ENCODE data around the gene ST3GAL6. TPM values are rescaled to one million over a fixed set of nuclear protein-coding genes. Genes with fewer than 3 reads are reported as not detected.

ST3GAL6 gene, protein sequence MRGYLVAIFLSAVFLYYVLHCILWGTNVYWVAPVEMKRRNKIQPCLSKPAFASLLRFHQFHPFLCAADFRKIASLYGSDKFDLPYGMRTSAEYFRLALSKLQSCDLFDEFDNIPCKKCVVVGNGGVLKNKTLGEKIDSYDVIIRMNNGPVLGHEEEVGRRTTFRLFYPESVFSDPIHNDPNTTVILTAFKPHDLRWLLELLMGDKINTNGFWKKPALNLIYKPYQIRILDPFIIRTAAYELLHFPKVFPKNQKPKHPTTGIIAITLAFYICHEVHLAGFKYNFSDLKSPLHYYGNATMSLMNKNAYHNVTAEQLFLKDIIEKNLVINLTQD
- not detected in 2 replicates for total RNA-seq (2014; rRNA removed; shearing (Covaris generic))

DNA sequence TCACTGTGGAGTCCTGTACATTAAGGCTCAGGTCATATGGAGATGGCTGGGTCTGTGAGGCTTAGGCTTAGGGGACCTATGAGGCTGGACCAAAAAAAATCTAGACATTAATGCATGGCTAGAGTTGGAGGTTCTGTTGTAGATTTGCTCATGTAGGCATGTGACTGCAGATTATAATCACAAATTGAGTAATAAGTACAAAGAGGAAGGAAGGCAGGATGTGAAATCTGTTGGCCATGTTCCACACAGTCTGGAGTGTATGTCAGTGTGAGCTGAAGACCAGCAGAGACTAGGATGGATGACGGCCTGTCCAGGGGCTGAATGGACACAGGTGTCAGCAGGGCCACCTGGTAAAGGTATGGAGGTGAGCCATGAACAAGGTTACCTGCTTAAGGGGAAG, at the start of gene ST3GAL6:
Gene ST3GAL6, plus strand, starts transcription at position 265 of the 400 bp plus-strand sequence. CDS start 5,101 bp downstream, outside the sequence.
- Histone ChIP-seq H3K27me3 (replicated peaks) (peaks cover 3% of the 10 kb centered on the region), H3K27ac (no peak within 1 kb of the TSS)
- no peak for DNase-seq (ENCODE audit: low read depth in 1 of 2, low spot score in 2 of 2)

DNA sequence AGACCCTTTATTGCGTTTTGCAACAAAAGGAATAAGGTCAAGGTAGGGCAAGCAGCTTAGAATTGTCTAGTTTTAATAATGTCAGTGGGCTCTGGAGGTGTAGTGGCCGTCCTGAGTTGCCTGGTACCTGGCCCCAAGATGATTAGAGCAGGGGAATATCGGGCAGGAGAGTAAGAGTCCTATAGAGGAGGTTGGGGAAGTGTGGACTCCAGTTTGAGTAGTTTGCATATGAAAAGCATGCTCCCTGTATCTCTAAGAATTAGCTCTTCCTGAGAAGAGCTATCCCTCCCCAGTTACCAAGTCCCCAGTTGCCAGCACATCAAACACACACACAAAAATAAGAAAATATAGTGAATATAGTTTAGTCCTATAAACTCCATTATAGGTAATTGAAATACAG, 49.2 kb upstream of the ST3GAL6 start:
- no peak overlapping the region for H3K4me3 ChIP-seq
- no peak for DNase-seq (ENCODE audit: low read depth in 1 of 2, low spot score in 2 of 2)
- no peaks in the 10 kb centered on the region for H3K36me3 ChIP-seq
- no peaks in the 10 kb centered on the region for H3K9me3 ChIP-seq (replicated peaks)
- no peaks in the 10 kb centered on the region for H3K4me1 ChIP-seq (replicated peaks)
- no peaks in the 10 kb centered on the region; the same call in none of the 2 replicates for H3K27me3 ChIP-seq (replicated peaks)
- H3K27ac ChIP-seq = no peak overlapping the region

More for the DNA sequence above, at the start of gene ST3GAL6:
- H3K36me3 ChIP-seq = no peaks in the 10 kb centered on the region
- no peak within 1 kb of the TSS for H3K4me3 ChIP-seq
- no peaks in the 10 kb centered on the region for H3K9me3 ChIP-seq (replicated peaks)
- no peaks in the 10 kb centered on the region for H3K4me1 ChIP-seq (replicated peaks)

DNA sequence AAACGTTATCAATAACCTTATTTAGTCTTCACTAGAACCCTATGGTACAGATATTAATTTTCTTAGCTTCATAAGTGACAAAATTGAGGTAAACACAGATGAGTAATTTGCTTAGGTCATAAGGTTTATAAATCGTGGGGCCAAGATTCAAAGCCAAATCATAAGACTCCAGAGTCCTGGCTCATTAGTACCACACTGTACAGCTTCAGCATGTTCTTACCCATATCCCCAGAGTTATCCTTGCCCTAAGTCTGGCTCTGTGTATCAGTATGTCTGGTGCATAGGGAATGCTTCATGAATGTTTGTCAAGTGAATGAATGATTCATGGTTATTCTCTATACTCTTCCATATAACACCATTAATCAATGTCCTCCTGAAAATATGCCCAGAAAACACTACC, 45.6 kb upstream of the ST3GAL6 start:
- H3K4me1 ChIP-seq (replicated peaks) = no peaks in the 10 kb centered on the region
- H3K27ac ChIP-seq = no peak overlapping the region
- no peaks in the 10 kb centered on the region for H3K9me3 ChIP-seq (replicated peaks)
- H3K36me3 ChIP-seq = no peaks in the 10 kb centered on the region
- DNase-seq (ENCODE audit: low read depth in 1 of 2, low spot score in 2 of 2) = no peak
- peaks cover 14% of the 10 kb centered on the region for H3K27me3 ChIP-seq (replicated peaks)
- H3K4me3 ChIP-seq = no peak overlapping the region

DNA sequence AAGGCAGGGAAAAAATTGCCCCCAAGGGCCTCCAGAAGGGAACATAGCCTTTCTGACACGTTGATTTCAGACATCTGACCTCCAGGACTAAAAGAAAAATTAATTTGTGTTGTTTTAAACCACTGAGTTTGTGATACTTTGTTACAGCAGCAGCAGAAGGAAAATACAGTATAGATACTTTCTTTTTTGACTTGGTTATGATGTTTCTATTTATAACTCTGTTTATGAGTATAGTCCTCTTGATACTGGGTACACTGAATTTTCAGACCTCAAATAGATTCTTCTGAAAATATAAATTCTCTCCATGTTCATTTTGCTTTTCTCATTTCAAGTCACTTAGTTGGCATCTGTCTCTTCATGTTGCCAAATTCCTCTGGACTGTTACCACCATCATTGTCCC, 44.4 kb upstream of the ST3GAL6 start:
- no peak overlapping the region for H3K4me3 ChIP-seq
- H3K27ac ChIP-seq = no peak overlapping the region
- H3K36me3 ChIP-seq = no peaks in the 10 kb centered on the region

DNA sequence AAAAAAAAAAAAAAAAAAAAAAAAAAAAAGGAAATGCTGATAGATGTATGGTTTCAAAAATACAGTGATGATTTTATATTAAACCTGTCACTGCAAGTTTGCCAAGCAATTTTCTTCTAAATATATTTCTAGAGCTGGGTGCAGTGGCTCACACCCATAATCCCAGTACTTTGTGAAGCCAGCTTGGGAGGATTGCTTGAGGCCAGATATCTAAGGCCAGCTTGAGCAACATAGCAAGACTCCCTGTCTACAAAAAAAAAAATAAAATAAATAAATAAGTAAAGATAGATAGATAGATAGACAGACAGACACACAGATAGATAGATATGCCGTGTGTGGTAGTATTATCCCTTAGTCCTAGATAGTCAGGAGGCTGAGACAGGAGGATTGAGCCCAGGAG, 41.4 kb upstream of the ST3GAL6 start:
- H3K4me1 ChIP-seq (replicated peaks) = no peaks in the 10 kb centered on the region
- H3K36me3 ChIP-seq = no peaks in the 10 kb centered on the region
- no peak for DNase-seq (ENCODE audit: low read depth in 1 of 2, low spot score in 2 of 2)
- H3K27me3 ChIP-seq (replicated peaks) = peaks cover 28% of the 10 kb centered on the region
- H3K9me3 ChIP-seq (replicated peaks) = no peaks in the 10 kb centered on the region
- H3K27ac ChIP-seq = no peak overlapping the region
- H3K4me3 ChIP-seq = no peak overlapping the region

More for the DNA sequence above, 44.4 kb upstream of the ST3GAL6 start:
- H3K9me3 ChIP-seq (replicated peaks) = no peaks in the 10 kb centered on the region
- peaks cover 17% of the 10 kb centered on the region for H3K27me3 ChIP-seq (replicated peaks)
- no peak for DNase-seq (ENCODE audit: low read depth in 1 of 2, low spot score in 2 of 2)
- no peaks in the 10 kb centered on the region for H3K4me1 ChIP-seq (replicated peaks)

DNA sequence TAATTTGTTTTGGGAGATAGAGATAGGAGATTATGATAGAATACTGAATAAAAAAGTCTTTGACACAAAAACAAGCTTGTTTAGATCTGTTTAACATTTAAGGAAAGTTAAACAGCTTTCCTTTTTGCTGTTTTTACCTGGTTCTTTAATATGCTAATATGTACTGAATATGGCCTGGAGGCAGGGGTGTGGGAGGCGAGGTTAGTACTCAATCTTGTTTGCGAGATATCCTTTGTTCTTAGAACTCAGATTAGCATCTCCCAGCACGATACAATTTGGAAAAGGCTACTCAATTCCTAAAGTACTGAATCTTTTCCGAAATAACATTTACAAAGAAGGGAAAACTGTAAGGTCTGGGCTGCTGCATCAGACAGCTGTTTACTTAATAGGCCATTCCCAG, 40.8 kb upstream of the ST3GAL6 start:
- H3K27ac ChIP-seq = no peak overlapping the region
- no peaks in the 10 kb centered on the region for H3K4me1 ChIP-seq (replicated peaks)
- no peaks in the 10 kb centered on the region for H3K36me3 ChIP-seq
- H3K9me3 ChIP-seq (replicated peaks) = no peaks in the 10 kb centered on the region
- H3K4me3 ChIP-seq = no peak overlapping the region
- peaks cover 33% of the 10 kb centered on the region for H3K27me3 ChIP-seq (replicated peaks)
- DNase-seq (ENCODE audit: low read depth in 1 of 2, low spot score in 2 of 2) = no peak

DNA sequence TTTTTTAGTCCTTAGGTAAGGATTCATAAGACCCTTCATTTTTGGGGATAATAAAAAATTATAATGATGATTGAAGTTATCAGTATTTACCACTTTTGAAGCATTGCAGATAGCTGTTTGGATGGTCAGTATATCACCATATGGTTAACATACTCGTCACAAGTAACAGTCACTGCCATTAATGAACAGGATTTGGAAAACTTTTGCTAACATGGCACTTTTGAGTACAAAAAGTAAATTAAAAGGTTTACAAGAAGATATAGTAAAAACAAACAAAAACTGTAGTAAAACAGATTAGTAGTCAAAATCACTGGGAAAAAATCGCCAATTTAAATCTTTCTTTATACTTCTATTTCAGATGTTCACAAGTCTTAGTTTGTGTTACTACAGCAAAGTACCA, 37.8 kb upstream of the ST3GAL6 start:
- peaks cover 40% of the 10 kb centered on the region for H3K27me3 ChIP-seq (replicated peaks)
- DNase-seq (ENCODE audit: low read depth in 1 of 2, low spot score in 2 of 2) = no peak
- H3K4me1 ChIP-seq (replicated peaks) = no peaks in the 10 kb centered on the region
- H3K4me3 ChIP-seq = no peak overlapping the region
- H3K9me3 ChIP-seq (replicated peaks) = no peaks in the 10 kb centered on the region
- H3K36me3 ChIP-seq = no peaks in the 10 kb centered on the region
- H3K27ac ChIP-seq = no peak overlapping the region

DNA sequence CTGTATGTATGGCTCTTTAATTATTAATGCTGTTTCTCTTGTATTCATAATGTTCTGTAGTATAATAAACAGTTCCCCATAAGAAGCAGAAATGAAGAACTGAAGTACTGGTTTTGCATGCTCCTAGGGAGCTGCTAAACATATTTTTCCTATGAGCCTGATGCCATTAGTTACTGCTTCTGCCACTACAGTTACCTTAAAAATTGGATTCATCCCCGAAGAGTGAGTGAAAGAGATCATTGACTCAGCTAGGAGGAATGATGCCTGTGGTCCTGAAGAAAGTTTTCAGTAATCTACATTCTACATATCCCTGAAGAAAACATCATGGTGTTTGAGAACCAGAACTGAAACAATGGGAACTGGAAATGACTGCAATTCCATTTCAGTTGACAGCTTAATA, 37.1 kb upstream of the ST3GAL6 start:
- DNase-seq (ENCODE audit: low read depth in 1 of 2, low spot score in 2 of 2) = no peak
- Histone ChIP-seq H3K27ac (no peak overlapping the region), H3K9me3 (replicated peaks) (no peaks in the 10 kb centered on the region), H3K36me3 (no peaks in the 10 kb centered on the region), H3K4me3 (no peak overlapping the region), H3K4me1 (replicated peaks) (no peaks in the 10 kb centered on the region), H3K27me3 (replicated peaks) (peaks cover 43% of the 10 kb centered on the region)

DNA sequence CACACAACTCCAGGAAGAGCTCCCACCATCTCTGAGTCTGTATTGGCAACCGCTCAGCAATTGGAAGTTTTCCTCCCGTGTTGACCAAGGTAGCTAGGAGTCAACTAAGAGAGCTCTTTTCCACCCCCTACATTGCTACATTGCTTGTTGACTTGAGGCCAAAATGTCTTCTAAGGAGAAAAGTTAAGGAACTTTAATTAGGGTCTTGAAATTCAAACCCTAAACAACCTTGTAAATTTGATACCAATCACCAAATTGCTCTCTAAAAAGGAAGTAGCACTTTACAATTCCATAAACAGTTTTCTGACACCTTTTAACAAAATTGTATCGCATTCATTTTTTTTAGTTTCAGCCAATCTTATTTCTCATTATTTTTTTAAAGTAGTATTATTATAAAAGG, 35.5 kb upstream of the ST3GAL6 start:
- peaks cover 8% of the 10 kb centered on the region for H3K4me1 ChIP-seq (replicated peaks)
- H3K27ac ChIP-seq = no peak overlapping the region
- H3K36me3 ChIP-seq = no peaks in the 10 kb centered on the region
- H3K27me3 ChIP-seq (replicated peaks) = peaks cover 49% of the 10 kb centered on the region
- no peaks in the 10 kb centered on the region for H3K9me3 ChIP-seq (replicated peaks)
- H3K4me3 ChIP-seq = no peak overlapping the region
- no peak for DNase-seq (ENCODE audit: low read depth in 1 of 2, low spot score in 2 of 2)

DNA sequence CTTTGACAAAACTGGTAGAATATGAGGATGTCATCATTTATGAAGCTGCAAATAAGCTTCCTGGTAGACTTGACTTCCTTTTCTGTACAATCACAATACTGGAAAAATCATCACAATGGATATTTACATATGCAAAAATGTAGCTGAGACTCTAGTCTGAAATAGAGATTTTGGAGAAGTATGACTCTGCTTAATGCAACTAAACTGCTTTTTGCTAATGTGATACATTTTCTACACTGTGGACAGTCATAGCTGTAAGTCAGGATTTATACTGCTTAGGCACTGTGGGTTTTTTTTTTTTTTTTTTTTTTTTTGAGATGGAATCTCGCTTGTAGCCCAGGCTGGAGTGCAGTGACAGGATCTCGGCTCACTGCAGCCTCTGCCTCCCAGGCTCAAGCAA, 34.5 kb upstream of the ST3GAL6 start:
- peaks cover 57% of the 10 kb centered on the region for H3K27me3 ChIP-seq (replicated peaks)
- peaks cover 16% of the 10 kb centered on the region for H3K4me1 ChIP-seq (replicated peaks)
- no peak for DNase-seq (ENCODE audit: low read depth in 1 of 2, low spot score in 2 of 2)
- H3K27ac ChIP-seq = no peak overlapping the region
- H3K4me3 ChIP-seq = no peak overlapping the region
- H3K36me3 ChIP-seq = no peaks in the 10 kb centered on the region
- H3K9me3 ChIP-seq (replicated peaks) = no peaks in the 10 kb centered on the region

DNA sequence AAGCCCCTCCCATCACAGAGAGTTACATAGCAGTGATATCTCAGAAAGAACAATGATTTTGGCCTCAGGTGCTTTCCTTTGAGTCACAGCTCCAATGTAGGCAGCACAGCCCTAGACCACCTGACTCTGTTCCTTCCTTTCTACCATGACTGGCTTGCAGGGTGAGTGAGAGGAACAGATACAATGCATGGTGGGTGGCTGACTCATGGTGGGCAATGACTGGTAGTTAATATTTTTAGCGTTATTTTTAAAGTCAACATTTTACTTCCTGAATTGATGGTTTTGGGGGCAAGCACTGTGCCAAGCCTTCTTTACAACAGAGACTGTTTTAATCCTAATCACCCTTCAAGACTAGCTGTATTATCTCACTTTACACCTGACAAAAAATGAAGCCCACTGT, 32.8 kb upstream of the ST3GAL6 start:
- Histone ChIP-seq H3K9me3 (replicated peaks) (no peaks in the 10 kb centered on the region), H3K4me1 (replicated peaks) (peaks cover 16% of the 10 kb centered on the region), H3K36me3 (no peaks in the 10 kb centered on the region), H3K27ac (no peak overlapping the region), H3K4me3 (no peak overlapping the region), H3K27me3 (replicated peaks) (peaks cover 63% of the 10 kb centered on the region)
- no peak for DNase-seq (ENCODE audit: low read depth in 1 of 2, low spot score in 2 of 2)

DNA sequence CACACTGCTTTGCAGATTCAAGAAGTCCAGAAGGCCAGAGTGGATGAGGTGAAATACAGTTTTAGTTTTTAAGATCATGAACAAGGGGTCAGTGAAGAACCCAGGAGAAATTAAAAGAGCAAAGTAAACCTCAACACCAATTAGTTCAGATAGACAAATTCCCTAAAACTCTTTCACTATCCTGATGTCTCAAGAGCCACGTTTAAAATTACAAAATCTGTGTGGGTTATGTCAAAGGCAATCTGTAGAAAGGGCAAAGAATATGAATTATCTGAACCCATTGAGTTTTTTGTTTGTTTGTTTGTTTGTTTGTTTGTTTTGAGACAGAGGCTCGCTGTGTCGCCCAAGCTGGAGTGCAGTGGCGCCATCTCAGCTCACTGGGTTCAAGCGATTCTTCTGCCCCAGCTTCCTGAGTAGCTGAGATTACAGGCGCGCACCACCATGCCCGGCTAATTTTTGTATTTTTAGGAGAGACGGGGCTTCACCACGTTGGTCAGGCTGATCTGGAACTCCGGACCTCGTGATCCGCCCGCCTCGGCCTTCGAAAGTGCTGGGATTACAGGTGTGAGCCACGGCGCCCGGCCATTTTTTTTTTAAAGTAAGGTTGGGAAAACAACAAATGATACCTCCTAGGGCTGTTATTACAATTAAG, 32.1 kb upstream of the ST3GAL6 start:
- Histone ChIP-seq H3K27ac (no peak overlapping the region), H3K36me3 (no peaks in the 10 kb centered on the region), H3K4me1 (replicated peaks) (peaks cover 16% of the 10 kb centered on the region), H3K27me3 (replicated peaks) (peaks cover 68% of the 10 kb centered on the region), H3K4me3 (no peak overlapping the region), H3K9me3 (replicated peaks) (no peaks in the 10 kb centered on the region)
- no peak for DNase-seq (ENCODE audit: low read depth in 1 of 2, low spot score in 2 of 2)

DNA sequence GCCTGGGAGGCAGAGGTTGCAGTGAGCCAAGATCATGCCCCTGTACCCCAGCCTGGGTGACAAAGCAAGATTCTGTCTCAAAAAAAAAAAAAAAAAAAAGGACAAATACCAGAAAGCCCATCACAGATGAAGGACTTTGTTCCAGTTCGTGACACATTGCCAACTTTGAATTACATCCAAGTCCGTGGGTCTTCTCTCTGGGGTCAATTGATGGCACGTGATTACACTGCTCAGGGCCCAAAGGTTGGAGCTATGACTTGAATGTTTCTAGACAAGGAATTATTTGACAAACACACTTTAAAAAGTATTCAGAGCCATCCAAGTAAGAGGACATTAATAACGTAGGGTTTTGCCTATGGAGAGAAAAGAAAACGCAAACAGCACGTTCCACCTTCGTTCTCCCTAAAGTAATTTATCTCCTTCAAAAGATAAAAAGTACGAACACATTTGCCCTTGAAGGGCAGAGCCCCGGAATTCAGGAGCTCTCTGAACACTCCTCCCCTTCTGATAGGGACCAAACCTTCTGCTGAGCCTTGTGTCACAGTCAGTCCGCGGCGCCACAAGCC, 31.3 kb upstream of the ST3GAL6 start:
- peaks cover 69% of the 10 kb centered on the region for H3K27me3 ChIP-seq (replicated peaks)
- no peak overlapping the region for H3K27ac ChIP-seq
- H3K36me3 ChIP-seq = no peaks in the 10 kb centered on the region

More for the DNA sequence above, 31.3 kb upstream of the ST3GAL6 start:
- DNase-seq (ENCODE audit: low read depth in 1 of 2, low spot score in 2 of 2) = peak in 1 of 2 experiments; percentile 7
- Histone ChIP-seq H3K9me3 (replicated peaks) (no peaks in the 10 kb centered on the region), H3K4me1 (replicated peaks) (peaks cover 16% of the 10 kb centered on the region), H3K4me3 (peak overlapping the region; percentile 39)
